RWPE1 (cell line): ENCODE data around the gene MEOX1.

Experiments
- CTCF ChIA-PET: fragments of 350-600 bp; sonication (Branson Sonifier 250); formaldehyde crosslinking; extraction: SDS; loops from one replicate; lab custom pipeline; 2021; lab: Yijun Ruan, JAX
- POLR2A ChIA-PET: fragments of 400-600 bp; formaldehyde crosslinking; extraction: SDS; loops from one replicate; lab custom pipeline; 2020; ENCODE audit warnings: antibody characterized with exemption; ENCODE audit not compliant: low non-redundant PET; lab: Yijun Ruan, JAX
- DNase-seq: peaks from one replicate; pipeline ENCODE4 v3.0.0; 2012; ENCODE audit warnings: low spot score
- H3K27ac ChIP-seq: fragments of 450-650 bp; 2 replicates; pipeline ENCODE4 v1.5.1; 2017
- CTCF ChIP-seq: fragments of 450-650 bp; conservative IDR thresholded peaks from 2 replicates; pipeline ENCODE4 v1.5.1; 2017; ENCODE audit warnings: low read depth, mild to moderate bottlenecking

Gene MEOX1

DNA sequence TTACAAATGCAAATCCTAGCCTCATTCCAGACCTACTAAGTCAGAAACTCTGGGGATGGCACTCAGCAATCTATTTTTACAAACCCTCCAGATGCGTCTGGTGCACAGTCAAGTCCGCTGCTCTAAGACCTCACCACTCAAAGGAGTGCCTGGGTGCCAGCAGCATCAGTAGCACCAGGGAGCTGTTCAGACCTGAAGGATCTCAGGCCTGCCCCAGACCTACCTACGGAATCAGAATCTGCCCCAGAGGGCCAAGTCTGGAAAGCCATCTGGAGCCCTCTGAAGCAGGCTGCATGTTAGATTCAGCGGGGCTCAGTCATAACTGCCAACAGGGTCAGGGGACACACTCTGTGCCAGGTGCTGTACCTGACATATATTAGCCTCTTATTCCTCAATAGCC, 17.6 kb downstream of the MEOX1 start:
- TF ChIP-seq CTCF = no peak
- CTCF ChIA-PET = interaction anchor here (1.8 kb wide), 1 partner anchor 30 kb away, joined by 6 read pairs; no protein-coding TSS in a partner anchor
- H3K27ac ChIP-seq = no peak overlapping the region
- no peak for DNase-seq
- POLR2A ChIA-PET = no interaction called here

DNA sequence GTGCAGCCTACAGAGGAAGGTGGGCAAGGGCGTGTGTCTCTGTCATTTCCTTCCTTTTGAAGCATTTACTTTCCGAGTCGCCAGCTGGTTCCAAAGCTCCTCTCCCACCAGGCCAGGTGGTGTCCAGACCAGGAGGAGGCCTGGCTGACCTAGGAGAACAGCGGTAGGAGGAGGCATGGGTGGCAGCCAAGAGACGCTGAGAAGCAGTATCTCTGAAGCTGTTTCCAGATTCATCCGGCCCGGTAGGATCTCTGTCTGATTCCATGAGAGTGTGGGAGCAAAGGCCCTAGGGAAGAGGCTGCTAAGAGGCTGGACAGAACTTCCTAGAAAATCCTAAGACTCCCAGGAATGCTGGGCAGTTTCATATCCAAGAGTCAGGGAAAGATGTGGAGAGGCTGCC, 20.3 kb downstream of the MEOX1 start:
- no peak for TF ChIP-seq CTCF
- H3K27ac ChIP-seq = no peak overlapping the region
- DNase-seq = no peak
- ChIA-PET CTCF (interaction anchor here (0.7 kb wide), 1 partner anchor 46 kb away, joined by 3 read pairs; no protein-coding TSS in a partner anchor), POLR2A (no interaction called here)

- no peak for DNase-seq
- ChIA-PET CTCF (interaction anchor here (0.6 to 0.7 kb wide), 3 partner anchors 12 to 205 kb away, joined by 3 to 8 read pairs (median 3); no protein-coding TSS in a partner anchor), POLR2A (interaction anchor here (0.7 kb wide), 1 partner anchor 947 kb away, joined by 4 read pairs; no protein-coding TSS in a partner anchor)
- no peak overlapping the region for H3K27ac ChIP-seq
- TF ChIP-seq CTCF = no peak
Observed at GRCh38 chr17:43640491-43641252, 21.1 kb downstream of the MEOX1 start.

- CTCF ChIA-PET = interaction anchor here (0.6 kb wide), 1 partner anchor 452 kb away, joined by 3 read pairs; no protein-coding TSS in a partner anchor
- no peak for DNase-seq
- H3K27ac ChIP-seq = no peak overlapping the region
- no peak for TF ChIP-seq CTCF
- POLR2A ChIA-PET = no interaction called here
Observed at GRCh38 chr17:43637563-43638323, 24.0 kb downstream of the MEOX1 start.

DNA sequence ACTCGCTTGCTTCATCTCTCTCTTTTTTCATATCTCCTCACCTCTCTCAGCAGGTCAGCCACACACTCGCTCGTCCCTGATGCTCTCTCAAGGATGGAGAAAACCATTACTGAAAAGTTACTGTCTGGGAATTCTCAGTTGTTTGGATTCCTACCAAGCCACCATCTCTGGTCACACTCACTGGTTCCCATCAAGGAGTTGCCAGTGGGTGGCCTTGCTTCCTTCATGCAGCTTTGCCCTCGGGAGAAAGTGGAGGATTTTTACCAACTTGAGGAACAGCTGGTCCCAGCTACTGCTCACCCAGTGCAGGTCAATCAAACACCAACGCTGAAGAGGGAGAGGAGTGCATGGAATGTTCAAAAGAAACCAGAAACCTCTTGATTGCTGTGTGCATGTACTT, 25.3 kb downstream of the MEOX1 start:
- H3K27ac ChIP-seq = no peak overlapping the region
- no peak for TF ChIP-seq CTCF
- ChIA-PET POLR2A (interaction anchor here (0.7 kb wide), 1 partner anchor 12 kb away, joined by 3 read pairs; no protein-coding TSS in a partner anchor), CTCF (no interaction called here)
- no peak for DNase-seq

DNA sequence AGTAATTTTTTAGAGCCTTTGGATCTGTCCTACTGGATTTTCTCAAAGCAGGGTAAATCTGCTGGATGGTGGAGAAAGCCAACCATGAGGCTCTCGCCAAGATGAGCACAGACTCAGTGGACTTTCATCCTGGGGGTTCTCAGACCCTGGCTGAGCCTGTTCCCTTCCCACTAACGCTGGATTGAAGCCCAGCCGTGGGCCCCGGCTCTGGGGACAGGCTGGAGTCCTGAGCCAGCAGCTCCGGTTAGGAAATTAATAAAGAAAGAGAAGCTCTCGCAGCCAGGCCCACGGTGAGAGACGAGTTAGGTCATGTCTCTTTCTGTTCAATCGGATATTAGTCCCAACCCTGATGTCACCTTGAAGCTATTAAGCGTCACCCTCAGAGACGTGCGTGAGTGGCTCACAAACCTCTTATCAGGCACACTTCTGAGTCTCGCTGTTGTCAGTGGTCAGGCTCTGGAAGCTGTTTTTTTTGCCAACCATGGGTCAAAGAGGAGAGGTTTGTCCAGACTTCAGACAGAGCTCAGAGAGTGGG, 27.1 kb downstream of the MEOX1 start:
- ChIA-PET POLR2A (interaction anchor here (0.5 kb wide), 1 partner anchor 51 kb away, joined by 3 read pairs; no protein-coding TSS in a partner anchor), CTCF (interaction anchor here (0.6 to 1.2 kb wide), 3 partner anchors 39 to 80 kb away, joined by 3 to 5 read pairs (median 3); no protein-coding TSS in a partner anchor)
- DNase-seq = no peak
- TF ChIP-seq CTCF = no peak
- peak overlapping the region; percentile 40 for H3K27ac ChIP-seq
